Trophoblast cell (in vitro differentiated cells and primary cell): ENCODE data around the gene USP47.

Source experiments
- DNase-seq, 2 donors: peaks; one replicate each; pipeline ENCODE4 v3.0.0-alpha.2; 2016
- H2AFZ ChIP-seq: 2 replicates; pipeline ENCODE4 v1.6.1; 2013; ENCODE audit warnings: low read length, moderate library complexity, mild to moderate bottlenecking; ENCODE audit not compliant: insufficient read depth, poor library complexity
- H2AK5ac ChIP-seq: 2 replicates; pipeline ENCODE4 v1.6.1; 2013; ENCODE audit warnings: mild to moderate bottlenecking, low read length
- H2BK120ac ChIP-seq: 2 replicates; pipeline ENCODE4 v1.6.1; 2013; ENCODE audit warnings: low read length, mild to moderate bottlenecking, moderate library complexity; ENCODE audit not compliant: insufficient read depth, poor library complexity
- H2BK12ac ChIP-seq: 2 replicates; pipeline ENCODE4 v1.6.1; 2013; ENCODE audit warnings: mild to moderate bottlenecking, low read length, moderate library complexity
- H2BK5ac ChIP-seq: 2 replicates; pipeline ENCODE4 v1.6.1; 2013; ENCODE audit warnings: low read length, low read depth, moderate library complexity, mild to moderate bottlenecking; ENCODE audit not compliant: poor library complexity
- H3K14ac ChIP-seq: 2 replicates; pipeline ENCODE4 v1.6.1; 2013; ENCODE audit warnings: mild to moderate bottlenecking, low read length
- H3K18ac ChIP-seq: 2 replicates; pipeline ENCODE4 v1.6.1; 2013; ENCODE audit warnings: mild to moderate bottlenecking, low read length
- H3K23ac ChIP-seq: 2 replicates; pipeline ENCODE4 v1.6.1; 2013; ENCODE audit warnings: low read length
- H3K27ac ChIP-seq: 2 replicates; pipeline ENCODE4 v1.5.1; 2013; ENCODE audit warnings: low read depth, mild to moderate bottlenecking, inconsistent platforms, low read length, moderate library complexity
- H3K27me3 ChIP-seq: 2 replicates; pipeline ENCODE4 v1.6.1; 2013; ENCODE audit warnings: inconsistent platforms, mild to moderate bottlenecking, low read length, moderate library complexity; ENCODE audit not compliant: insufficient read depth
- H3K36me3 ChIP-seq, 2 experiments: 1 replicate in 1 of 2; 2 replicates in 1 of 2; pipeline ENCODE4 v1.6.1; 2013; ENCODE audit warnings: low read length in 2 of 2, mild to moderate bottlenecking in 2 of 2, moderate library complexity in 1 of 2; ENCODE audit not compliant: insufficient read depth in 2 of 2, control insufficient read depth in 1 of 2
- H3K4ac ChIP-seq: 2 replicates; pipeline ENCODE4 v1.6.1; 2013; ENCODE audit warnings: low read depth, mild to moderate bottlenecking, low read length, moderate library complexity
- H3K4me1 ChIP-seq, 2 experiments: 1 replicate in 1 of 2; 2 replicates in 1 of 2; pipeline ENCODE4 v1.6.1; 2013; ENCODE audit warnings: low read length in 2 of 2, mild to moderate bottlenecking in 2 of 2, moderate library complexity in 1 of 2; ENCODE audit not compliant: insufficient read depth in 2 of 2, control insufficient read depth in 1 of 2
- H3K4me2 ChIP-seq: 2 replicates; pipeline ENCODE4 v1.6.1; 2013; ENCODE audit warnings: inconsistent platforms, mild to moderate bottlenecking, low read length, moderate library complexity
- H3K4me3 ChIP-seq: 2 replicates; pipeline ENCODE4 v1.5.1; 2013; ENCODE audit warnings: mild to moderate bottlenecking, low read depth, low read length, inconsistent platforms
- H3K79me1 ChIP-seq: one replicate; pipeline ENCODE4 v1.6.1; 2013; ENCODE audit warnings: low read length
- H3K79me2 ChIP-seq: 2 replicates; pipeline ENCODE4 v1.6.1; 2013; ENCODE audit warnings: low read length, mild to moderate bottlenecking; ENCODE audit not compliant: control insufficient read depth, insufficient read depth, poor library complexity
- H3K9ac ChIP-seq: 2 replicates; pipeline ENCODE4 v1.6.1; 2013; ENCODE audit warnings: mild to moderate bottlenecking, low read length
- H3K9me3 ChIP-seq: 2 replicates; pipeline ENCODE4 v1.6.1; 2013; ENCODE audit warnings: low read depth, mild to moderate bottlenecking, control low read depth, inconsistent platforms, low read length; ENCODE audit not compliant: insufficient read depth
- H4K12ac ChIP-seq: 2 replicates; pipeline ENCODE4 v1.6.1; 2013; ENCODE audit warnings: low read depth, mild to moderate bottlenecking, low read length, moderate library complexity
- H4K8ac ChIP-seq: 2 replicates; pipeline ENCODE4 v1.6.1; 2013; ENCODE audit warnings: low read depth, mild to moderate bottlenecking, low read length, moderate library complexity
- H4K91ac ChIP-seq: one replicate; pipeline ENCODE4 v1.6.1; 2013; ENCODE audit warnings: low read depth, mild to moderate bottlenecking, low read length, moderate library complexity
- WGBS: extraction: QIAGEN DNeasy Blood & Tissue Kit; methylation state at CpG from one replicate; pipeline ENCODE4 v1.1.7; 2013; ENCODE audit warnings: missing lambda C conversion rate; ENCODE audit not compliant: insufficient read length, insufficient coverage; ENCODE audit errors: extremely low coverage; 5-methylcytosine and 5-hydroxymethylcytosine counted together

USP47 gene

DNA sequence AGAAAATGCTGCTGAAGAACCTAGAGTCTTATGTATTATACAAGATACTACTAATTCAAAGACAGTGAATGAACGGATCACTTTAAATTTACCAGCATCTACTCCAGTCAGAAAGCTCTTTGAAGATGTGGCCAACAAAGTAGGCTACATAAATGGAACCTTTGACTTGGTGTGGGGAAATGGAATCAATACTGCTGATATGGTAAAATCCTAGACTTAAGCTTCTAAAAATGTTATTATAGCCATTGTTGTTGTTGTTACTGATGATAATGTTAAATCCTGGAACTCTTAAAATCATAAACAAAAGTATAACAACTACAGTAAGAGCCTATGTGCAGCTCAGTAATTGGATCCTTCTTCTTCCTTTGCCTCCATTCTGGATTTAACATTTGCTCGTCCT, 38.4 kb downstream of the USP47 start:
- no peak overlapping the region for H3K14ac ChIP-seq
- no peak overlapping the region for H2AFZ ChIP-seq
- WGBS = no CpG with 5 or more reads among the region's 2 CpGs
- peaks cover under 1 to 4% of the 10 kb centered on the region in 2 experiments for H3K36me3 ChIP-seq
- no peak overlapping the region for H3K9ac ChIP-seq
- no peak overlapping the region for H3K4me3 ChIP-seq
- DNase-seq = no peak
- no peak overlapping the region for H2BK12ac ChIP-seq
- no peak overlapping the region for H4K12ac ChIP-seq
- H4K91ac ChIP-seq = no peak overlapping the region
- H3K4me2 ChIP-seq = no peak overlapping the region
- H3K18ac ChIP-seq = no peak overlapping the region
- H3K79me2 ChIP-seq = peaks cover 2% of the 10 kb centered on the region
- H3K4me1 ChIP-seq = peaks cover 0 to 2% of the 10 kb centered on the region in 2 experiments
- no peaks in the 10 kb centered on the region for H3K27me3 ChIP-seq
- no peaks in the 10 kb centered on the region for H3K79me1 ChIP-seq
- H2AK5ac ChIP-seq = no peak overlapping the region
- H3K4ac ChIP-seq = no peak overlapping the region
- no peak overlapping the region for H3K23ac ChIP-seq
- H3K27ac ChIP-seq = no peak overlapping the region
- H4K8ac ChIP-seq = no peak overlapping the region
- no peak overlapping the region for H2BK120ac ChIP-seq
- H3K9me3 ChIP-seq = no peaks in the 10 kb centered on the region
- no peak overlapping the region for H2BK5ac ChIP-seq

DNA sequence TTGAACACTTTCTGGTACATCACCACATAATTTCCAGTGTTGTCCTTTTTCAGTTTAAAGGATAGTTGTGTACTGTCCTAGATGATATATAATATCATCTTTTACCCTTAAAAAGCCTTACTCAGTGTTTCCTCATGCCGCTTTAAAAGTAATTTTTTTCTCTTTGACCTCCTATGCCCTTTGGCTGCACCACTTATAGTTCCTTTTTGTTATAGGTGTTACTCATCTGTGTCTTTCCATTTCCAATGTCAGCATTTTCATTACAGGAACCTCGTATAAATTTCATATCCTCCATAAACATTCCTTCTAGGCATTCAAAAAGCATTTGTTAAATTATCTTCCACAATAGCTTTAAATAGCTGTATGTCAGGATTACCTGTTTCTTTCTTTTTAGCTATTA, 40.8 kb downstream of the USP47 start:
- no peak overlapping the region for H3K14ac ChIP-seq
- H3K27ac ChIP-seq = no peak overlapping the region
- peaks cover 0 to 2% of the 10 kb centered on the region in 2 experiments for H3K4me1 ChIP-seq
- no peak overlapping the region for H3K4me2 ChIP-seq
- no peak overlapping the region for H3K4ac ChIP-seq
- WGBS = no CpG with 5 or more reads among the region's 2 CpGs
- no peak overlapping the region for H3K18ac ChIP-seq
- H4K12ac ChIP-seq = no peak overlapping the region
- no peaks in the 10 kb centered on the region for H3K27me3 ChIP-seq
- no peak overlapping the region for H2BK5ac ChIP-seq
- no peak overlapping the region for H3K4me3 ChIP-seq
- H3K9me3 ChIP-seq = no peaks in the 10 kb centered on the region
- no peak overlapping the region for H2AFZ ChIP-seq
- H3K23ac ChIP-seq = no peak overlapping the region
- H3K79me1 ChIP-seq = no peaks in the 10 kb centered on the region
- H2BK120ac ChIP-seq = no peak overlapping the region
- H3K79me2 ChIP-seq = peaks cover 2% of the 10 kb centered on the region
- no peak overlapping the region for H2AK5ac ChIP-seq
- peaks cover 9 to 15% of the 10 kb centered on the region in 2 experiments for H3K36me3 ChIP-seq
- H4K8ac ChIP-seq = no peak overlapping the region
- no peak overlapping the region for H4K91ac ChIP-seq
- DNase-seq = no peak
- H2BK12ac ChIP-seq = no peak overlapping the region
- H3K9ac ChIP-seq = no peak overlapping the region

- peaks cover 0 to 2% of the 10 kb centered on the region in 2 experiments for H3K4me1 ChIP-seq
- H3K27ac ChIP-seq = no peak overlapping the region
- no peak overlapping the region for H2BK5ac ChIP-seq
- H2BK120ac ChIP-seq = no peak overlapping the region
- no peak overlapping the region for H2BK12ac ChIP-seq
- H2AFZ ChIP-seq = no peak overlapping the region
- WGBS = no CpG with 5 or more reads among the region's 2 CpGs
- H3K23ac ChIP-seq = no peak overlapping the region
- H3K18ac ChIP-seq = no peak overlapping the region
- H4K8ac ChIP-seq = no peak overlapping the region
- no peak overlapping the region for H2AK5ac ChIP-seq
- H3K79me2 ChIP-seq = peaks cover 2% of the 10 kb centered on the region
- no peak for DNase-seq
- no peaks in the 10 kb centered on the region for H3K9me3 ChIP-seq
- H4K12ac ChIP-seq = no peak overlapping the region
- no peak overlapping the region for H3K4me2 ChIP-seq
- peaks cover 9 to 15% of the 10 kb centered on the region in 2 experiments for H3K36me3 ChIP-seq
- H3K27me3 ChIP-seq = no peaks in the 10 kb centered on the region
- H3K79me1 ChIP-seq = no peaks in the 10 kb centered on the region
- H3K14ac ChIP-seq = no peak overlapping the region
- no peak overlapping the region for H4K91ac ChIP-seq
- no peak overlapping the region for H3K9ac ChIP-seq
- no peak overlapping the region for H3K4ac ChIP-seq
- H3K4me3 ChIP-seq = no peak overlapping the region
Measured at GRCh38 chr11:11884351-11884750, 42.6 kb downstream of the USP47 start.

DNA sequence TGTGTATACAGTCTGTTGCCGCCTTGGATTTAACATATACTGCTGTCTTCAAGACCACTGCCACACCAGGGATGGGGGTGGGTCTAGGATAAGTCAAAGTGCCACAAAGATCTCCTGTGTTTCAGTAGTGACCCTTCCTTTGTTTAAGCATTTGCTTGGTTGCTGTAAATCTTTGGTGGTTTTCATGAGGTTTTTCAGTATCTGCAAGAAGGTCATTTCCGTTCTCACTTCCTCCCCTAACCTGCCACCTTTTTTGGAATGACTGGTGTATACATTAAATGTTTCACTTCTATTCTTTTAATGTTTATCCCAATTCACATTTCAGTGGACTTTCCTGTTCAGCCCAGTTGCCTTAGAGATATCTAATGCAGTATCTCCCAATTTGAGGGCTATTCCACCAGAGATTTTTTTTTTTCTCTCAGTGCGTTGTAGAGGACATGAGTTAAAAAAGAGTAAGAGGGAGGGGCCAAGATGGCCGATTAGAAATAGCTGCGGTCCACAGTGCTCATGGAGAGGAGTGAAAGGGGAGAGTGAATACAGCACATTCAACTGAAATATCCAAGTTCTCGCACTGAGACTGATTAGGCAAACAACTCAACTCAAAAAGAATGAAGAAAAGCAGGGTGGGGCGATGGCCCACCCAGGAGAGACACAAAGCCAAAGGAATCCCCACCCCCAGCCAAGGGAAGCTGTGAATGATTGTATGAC, 43.2 kb downstream of the USP47 start:
- Histone ChIP-seq H2BK12ac (no peak overlapping the region), H2BK5ac (no peak overlapping the region), H3K4me2 (no peak overlapping the region), H3K27ac (no peak overlapping the region), H3K9ac (no peak overlapping the region), H3K36me3 (peaks cover 9 to 15% of the 10 kb centered on the region in 2 experiments), H3K23ac (no peak overlapping the region), H2BK120ac (no peak overlapping the region), H3K18ac (no peak overlapping the region), H3K79me2 (peaks cover 2% of the 10 kb centered on the region), H4K8ac (no peak overlapping the region), H4K12ac (no peak overlapping the region), H3K4me1 (peaks cover 0 to 2% of the 10 kb centered on the region in 2 experiments), H3K4ac (no peak overlapping the region), H2AFZ (no peak overlapping the region), H3K14ac (no peak overlapping the region), H4K91ac (no peak overlapping the region), H3K79me1 (no peaks in the 10 kb centered on the region), H2AK5ac (no peak overlapping the region), H3K27me3 (no peaks in the 10 kb centered on the region), H3K9me3 (no peaks in the 10 kb centered on the region), H3K4me3 (no peak overlapping the region)
- no peak for DNase-seq
- no CpG with 5 or more reads among the region's 7 CpGs for WGBS
